ENCODE measurements around the gene FBN3. TPM values are rescaled to one million over a fixed set of nuclear protein-coding genes. Genes with fewer than 3 reads are reported as not detected.

FBN3 gene
- polyA plus RNA-seq, 1 donor from 2014 or later = 52.7 TPM

- Histone ChIP-seq H3K9me2 (ENCODE audit: insufficient read depth, low read length) (no peaks in the 10 kb centered on the region), H2AFZ (ENCODE audit: low read depth, low read length) (no peak overlapping the region), H3F3A (ENCODE audit: insufficient read depth, low read length, poor library complexity, severe bottlenecking) (no peaks in the 10 kb centered on the region), H3K4me3 (ENCODE audit: low read length) (no peak overlapping the region), H3K27ac (ENCODE audit: low read length) (no peak overlapping the region), H3K9me3 (ENCODE audit: low read length) (no peaks in the 10 kb centered on the region), H3K36me3 (ENCODE audit: insufficient read depth, low read length) (no peaks in the 10 kb centered on the region), H4K20me1 (ENCODE audit: insufficient read depth) (no peaks in the 10 kb centered on the region), H3K79me2 (replicated peaks; ENCODE audit: insufficient read depth, low read length) (no peaks in the 10 kb centered on the region), H3K4me2 (ENCODE audit: low read length) (no peak overlapping the region), H3K27me3 (ENCODE audit: insufficient read depth, low read depth, low read length) (no peaks in the 10 kb centered on the region), H3K9ac (ENCODE audit: low read length) (no peak overlapping the region)
- TF ChIP-seq MXI1 (conservative IDR thresholded peaks at IDR 0.05; ENCODE audit: poor library complexity, severe bottlenecking) (no peak), TAF1 (IDR thresholded peaks at IDR 0.05; ENCODE audit: low read depth) (no peak), EZH2 (IDR thresholded peaks at IDR 0.05; ENCODE audit: borderline replicate concordance, insufficient read depth, low read length, poor library complexity, severe bottlenecking) (no peak), EP300 (conservative IDR thresholded peaks at IDR 0.05; ENCODE audit: poor library complexity, severe bottlenecking) (no peak), RAD21 (conservative IDR thresholded peaks at IDR 0.05) (no peak), SMC3 (conservative IDR thresholded peaks at IDR 0.05; ENCODE audit: poor library complexity) (no peak), POLR2AphosphoS5 (IDR thresholded peaks at IDR 0.05) (no peak)
- TF ChIP-seq, protein P1, sequence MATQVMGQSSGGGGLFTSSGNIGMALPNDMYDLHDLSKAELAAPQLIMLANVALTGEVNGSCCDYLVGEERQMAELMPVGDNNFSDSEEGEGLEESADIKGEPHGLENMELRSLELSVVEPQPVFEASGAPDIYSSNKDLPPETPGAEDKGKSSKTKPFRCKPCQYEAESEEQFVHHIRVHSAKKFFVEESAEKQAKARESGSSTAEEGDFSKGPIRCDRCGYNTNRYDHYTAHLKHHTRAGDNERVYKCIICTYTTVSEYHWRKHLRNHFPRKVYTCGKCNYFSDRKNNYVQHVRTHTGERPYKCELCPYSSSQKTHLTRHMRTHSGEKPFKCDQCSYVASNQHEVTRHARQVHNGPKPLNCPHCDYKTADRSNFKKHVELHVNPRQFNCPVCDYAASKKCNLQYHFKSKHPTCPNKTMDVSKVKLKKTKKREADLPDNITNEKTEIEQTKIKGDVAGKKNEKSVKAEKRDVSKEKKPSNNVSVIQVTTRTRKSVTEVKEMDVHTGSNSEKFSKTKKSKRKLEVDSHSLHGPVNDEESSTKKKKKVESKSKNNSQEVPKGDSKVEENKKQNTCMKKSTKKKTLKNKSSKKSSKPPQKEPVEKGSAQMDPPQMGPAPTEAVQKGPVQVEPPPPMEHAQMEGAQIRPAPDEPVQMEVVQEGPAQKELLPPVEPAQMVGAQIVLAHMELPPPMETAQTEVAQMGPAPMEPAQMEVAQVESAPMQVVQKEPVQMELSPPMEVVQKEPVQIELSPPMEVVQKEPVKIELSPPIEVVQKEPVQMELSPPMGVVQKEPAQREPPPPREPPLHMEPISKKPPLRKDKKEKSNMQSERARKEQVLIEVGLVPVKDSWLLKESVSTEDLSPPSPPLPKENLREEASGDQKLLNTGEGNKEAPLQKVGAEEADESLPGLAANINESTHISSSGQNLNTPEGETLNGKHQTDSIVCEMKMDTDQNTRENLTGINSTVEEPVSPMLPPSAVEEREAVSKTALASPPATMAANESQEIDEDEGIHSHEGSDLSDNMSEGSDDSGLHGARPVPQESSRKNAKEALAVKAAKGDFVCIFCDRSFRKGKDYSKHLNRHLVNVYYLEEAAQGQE (IDR thresholded peaks at IDR 0.05; ENCODE audit: borderline replicate concordance) = no peak
- TF ChIP-seq, protein P2, sequence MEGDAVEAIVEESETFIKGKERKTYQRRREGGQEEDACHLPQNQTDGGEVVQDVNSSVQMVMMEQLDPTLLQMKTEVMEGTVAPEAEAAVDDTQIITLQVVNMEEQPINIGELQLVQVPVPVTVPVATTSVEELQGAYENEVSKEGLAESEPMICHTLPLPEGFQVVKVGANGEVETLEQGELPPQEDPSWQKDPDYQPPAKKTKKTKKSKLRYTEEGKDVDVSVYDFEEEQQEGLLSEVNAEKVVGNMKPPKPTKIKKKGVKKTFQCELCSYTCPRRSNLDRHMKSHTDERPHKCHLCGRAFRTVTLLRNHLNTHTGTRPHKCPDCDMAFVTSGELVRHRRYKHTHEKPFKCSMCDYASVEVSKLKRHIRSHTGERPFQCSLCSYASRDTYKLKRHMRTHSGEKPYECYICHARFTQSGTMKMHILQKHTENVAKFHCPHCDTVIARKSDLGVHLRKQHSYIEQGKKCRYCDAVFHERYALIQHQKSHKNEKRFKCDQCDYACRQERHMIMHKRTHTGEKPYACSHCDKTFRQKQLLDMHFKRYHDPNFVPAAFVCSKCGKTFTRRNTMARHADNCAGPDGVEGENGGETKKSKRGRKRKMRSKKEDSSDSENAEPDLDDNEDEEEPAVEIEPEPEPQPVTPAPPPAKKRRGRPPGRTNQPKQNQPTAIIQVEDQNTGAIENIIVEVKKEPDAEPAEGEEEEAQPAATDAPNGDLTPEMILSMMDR (IDR thresholded peaks at IDR 0.05; ENCODE audit: poor library complexity, severe bottlenecking) = no peak
Measured at GRCh38 chr19:8081569-8082550, 67.5 kb downstream of the FBN3 start.

- Histone ChIP-seq H3K9me2 (ENCODE audit: insufficient read depth, low read length) (no peaks in the 10 kb centered on the region), H3K9ac (ENCODE audit: low read length) (no peak overlapping the region), H2AFZ (ENCODE audit: low read depth, low read length) (no peak overlapping the region), H3K36me3 (ENCODE audit: insufficient read depth, low read length) (no peaks in the 10 kb centered on the region), H3K9me3 (ENCODE audit: low read length) (no peaks in the 10 kb centered on the region), H3K27ac (ENCODE audit: low read length) (no peak overlapping the region), H3K4me3 (ENCODE audit: low read length) (no peak overlapping the region), H4K20me1 (ENCODE audit: insufficient read depth) (no peaks in the 10 kb centered on the region), H3F3A (ENCODE audit: insufficient read depth, low read length, poor library complexity, severe bottlenecking) (no peaks in the 10 kb centered on the region), H3K27me3 (ENCODE audit: insufficient read depth, low read depth, low read length) (no peaks in the 10 kb centered on the region), H3K4me2 (ENCODE audit: low read length) (no peak overlapping the region), H3K79me2 (replicated peaks; ENCODE audit: insufficient read depth, low read length) (no peaks in the 10 kb centered on the region)
- no peak for TF ChIP-seq EZH2 (IDR thresholded peaks at IDR 0.05; ENCODE audit: borderline replicate concordance, insufficient read depth, low read length, poor library complexity, severe bottlenecking)
- TF ChIP-seq RAD21 (conservative IDR thresholded peaks at IDR 0.05) = no peak
- TF ChIP-seq, protein P2 (IDR thresholded peaks at IDR 0.05; ENCODE audit: poor library complexity, severe bottlenecking) = no peak
- TF ChIP-seq SMC3 (conservative IDR thresholded peaks at IDR 0.05; ENCODE audit: poor library complexity) = no peak
- TF ChIP-seq POLR2AphosphoS5 (IDR thresholded peaks at IDR 0.05) = no peak
- TF ChIP-seq, protein P1 (IDR thresholded peaks at IDR 0.05; ENCODE audit: borderline replicate concordance) = no peak
- no peak for TF ChIP-seq MXI1 (conservative IDR thresholded peaks at IDR 0.05; ENCODE audit: poor library complexity, severe bottlenecking)
- no peak for TF ChIP-seq EP300 (conservative IDR thresholded peaks at IDR 0.05; ENCODE audit: poor library complexity, severe bottlenecking)
- no peak for TF ChIP-seq TAF1 (IDR thresholded peaks at IDR 0.05; ENCODE audit: low read depth)
Measured at GRCh38 chr19:8080832-8081231, 68.6 kb downstream of the FBN3 start.

Measured in neural cell (in vitro differentiated cells).